HG03196 (cell line): ENCODE data around the gene SRMS.

Source experiments
- ATAC-seq: cut with Tn5 transposase; IDR thresholded peaks from one replicate; pipeline ENCODE4 v1.9.1; 2021; ENCODE audit not compliant: unreplicated experiment

Gene SRMS

DNA sequence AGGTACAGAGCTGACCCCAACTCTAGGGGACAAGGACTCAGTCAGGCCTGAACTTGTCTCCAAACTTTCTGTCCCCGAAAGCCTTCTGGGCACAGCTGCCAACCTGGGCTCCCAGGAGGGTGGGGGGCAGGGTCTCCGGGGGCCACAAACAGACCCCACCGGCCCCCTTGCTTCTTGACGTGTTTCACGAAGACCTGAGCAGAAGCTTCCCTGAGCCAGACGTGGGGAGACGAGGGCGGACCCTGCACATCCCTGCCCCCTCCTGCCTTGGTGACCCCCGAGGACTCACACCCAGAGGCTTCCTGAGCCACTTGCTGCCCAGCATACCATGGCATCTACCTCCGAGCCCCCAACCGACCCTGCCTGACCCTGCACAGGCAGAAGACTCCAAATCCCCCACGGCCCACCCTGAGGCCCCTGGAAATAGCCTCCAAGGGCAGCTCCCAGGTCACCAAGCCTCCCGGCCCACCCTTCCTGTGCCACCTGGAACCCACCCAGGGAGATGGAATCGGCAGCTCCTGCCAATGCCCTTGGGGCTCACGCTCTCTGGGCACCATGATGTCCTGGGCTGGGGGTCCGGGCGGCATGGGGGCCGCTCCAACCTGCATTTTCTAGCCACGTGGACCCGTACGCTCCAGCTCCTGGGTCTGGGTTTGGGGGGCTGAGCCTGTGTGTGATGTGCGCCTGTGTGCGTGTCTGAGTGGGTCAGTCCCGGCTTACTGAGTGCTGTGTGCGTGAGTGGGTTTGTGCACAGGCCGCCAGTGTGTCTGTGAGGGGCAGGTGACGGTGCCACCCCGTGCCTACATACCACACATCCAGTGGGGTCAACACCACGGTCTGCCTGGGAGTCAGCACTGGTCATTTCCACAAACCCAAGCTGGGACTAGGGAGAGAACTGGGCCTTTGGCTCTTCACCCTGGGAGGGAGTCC, 7.8 kb downstream of the SRMS start:
- no peak for ATAC-seq

DNA sequence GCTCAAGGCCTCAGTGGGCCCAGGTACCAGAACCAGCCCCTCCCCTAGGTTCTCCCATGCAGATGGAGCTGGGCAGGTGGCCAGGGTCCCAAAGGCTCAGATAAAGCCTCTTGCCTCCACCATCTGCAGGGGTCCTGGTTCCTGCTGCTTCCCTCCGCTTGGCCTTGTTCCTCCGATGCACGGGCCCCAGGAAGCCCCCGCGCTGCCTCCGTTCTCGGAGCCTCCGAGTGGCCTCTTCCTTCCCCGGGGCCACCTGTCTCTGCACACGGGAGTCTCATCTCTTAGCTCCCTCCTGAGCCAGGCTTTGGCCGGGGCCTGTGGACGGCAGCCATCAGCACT, 8.5 kb downstream of the SRMS start:
- ATAC-seq = no peak

DNA sequence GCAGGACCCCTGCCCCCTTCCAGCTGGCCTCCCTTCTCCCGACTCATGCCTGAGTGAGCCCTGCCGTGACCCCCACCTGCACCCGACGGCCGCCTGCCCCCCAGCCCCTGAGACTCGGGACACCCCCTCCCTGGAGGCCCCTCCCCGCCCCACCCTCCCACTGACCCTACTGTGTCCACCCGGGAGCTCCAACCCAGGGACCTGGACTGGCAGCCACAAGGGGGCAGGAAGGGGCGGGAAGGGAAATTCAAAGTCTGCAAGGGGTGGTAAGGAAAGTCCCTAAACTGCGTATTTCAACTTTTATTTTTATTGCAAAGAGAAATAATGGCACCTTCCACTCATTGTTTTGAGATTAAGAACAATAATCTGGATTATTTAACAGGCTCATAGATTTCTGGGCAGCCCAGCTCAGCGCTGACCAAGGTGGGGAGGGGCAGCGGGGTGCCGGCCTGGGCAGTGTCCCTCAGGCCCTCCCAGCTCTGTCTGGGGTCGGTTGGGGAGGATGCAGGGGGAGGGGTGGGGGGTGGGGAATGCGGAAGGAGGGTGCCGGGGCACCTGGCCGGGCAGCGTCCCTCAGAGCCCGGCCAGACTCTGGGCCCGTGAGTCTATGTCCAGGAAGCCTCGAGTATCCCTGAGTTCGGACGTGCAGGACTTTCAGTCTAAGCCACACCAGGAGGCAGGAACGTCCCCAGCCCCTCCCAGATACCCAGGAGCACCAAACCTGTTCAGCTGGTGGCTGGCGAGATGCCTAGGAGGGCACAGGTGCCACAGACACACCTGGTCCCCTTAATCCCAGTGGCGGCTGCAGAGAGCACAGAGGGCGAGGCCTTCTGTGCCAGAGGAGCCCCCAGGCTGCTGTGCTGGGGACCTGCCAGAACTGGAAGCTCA, 9.1 kb downstream of the SRMS start:
- no peak for ATAC-seq

DNA sequence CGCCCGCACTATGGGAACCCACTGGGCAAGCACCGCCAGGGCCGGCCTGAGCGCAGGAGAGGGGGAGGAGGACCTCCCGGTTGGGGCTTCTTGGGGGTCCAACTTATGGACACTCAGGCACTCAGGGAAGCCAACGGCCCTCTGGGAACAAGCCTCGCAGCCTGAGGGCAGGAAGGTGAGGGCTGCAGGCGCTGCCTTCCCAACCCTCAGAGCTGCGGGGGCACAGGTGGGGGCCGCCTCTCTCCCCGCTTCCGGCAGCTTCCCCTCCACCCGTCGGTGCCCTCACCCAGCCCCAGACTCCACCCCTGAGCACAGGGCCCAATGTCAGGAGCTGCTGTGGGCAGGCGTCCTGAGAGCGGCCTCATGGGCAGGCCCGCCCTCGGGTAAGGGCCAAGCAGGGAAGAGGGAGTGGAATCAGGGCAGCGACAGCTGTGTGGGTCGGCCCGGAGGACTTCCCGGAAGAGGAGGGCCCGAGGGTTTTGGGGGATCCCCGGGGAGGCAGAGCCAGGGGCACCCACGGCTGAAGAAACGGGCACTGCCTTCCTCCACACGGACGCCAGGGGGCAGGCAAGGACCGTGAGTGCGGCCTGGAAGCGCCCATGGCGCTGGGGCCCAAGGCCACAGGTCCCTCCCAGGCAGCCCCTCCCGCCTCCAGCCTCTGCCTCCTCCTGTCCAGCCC, 9.9 kb downstream of the SRMS start:
- peak; percentile 78 for ATAC-seq

DNA sequence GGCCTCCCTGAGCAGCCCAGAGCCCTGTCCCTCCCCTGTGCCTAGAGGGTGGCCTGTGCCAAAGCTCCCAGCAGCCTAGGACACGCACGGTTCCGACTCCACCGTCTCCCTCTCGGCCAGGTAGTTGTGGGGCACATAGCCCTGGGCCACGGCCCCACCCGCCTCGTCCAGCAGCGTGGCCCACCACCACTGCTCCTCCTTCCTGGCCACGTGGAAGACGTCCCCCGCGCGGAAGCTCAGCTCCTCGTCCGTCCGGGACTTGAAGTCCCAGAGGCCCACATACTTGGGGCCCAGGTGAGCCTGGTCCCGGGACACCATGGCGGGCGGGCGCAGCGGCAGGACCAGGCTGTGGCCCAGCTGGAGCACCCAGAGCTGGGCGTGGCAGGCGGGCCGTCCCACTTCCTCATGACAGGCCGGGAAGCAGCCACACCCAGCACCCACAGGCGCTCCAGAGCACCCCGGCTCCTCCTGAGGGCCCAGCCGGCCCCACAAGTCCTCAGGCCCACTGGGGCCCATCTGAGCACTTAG, 10.5 kb downstream of the SRMS start, which contains the start of gene PTK6:
TSS of gene PTK6 (minus strand) at position 380 of the 528 bp plus-strand sequence. CDS start at position 318, 62 bp downstream.
- peak; percentile 7 for ATAC-seq

DNA sequence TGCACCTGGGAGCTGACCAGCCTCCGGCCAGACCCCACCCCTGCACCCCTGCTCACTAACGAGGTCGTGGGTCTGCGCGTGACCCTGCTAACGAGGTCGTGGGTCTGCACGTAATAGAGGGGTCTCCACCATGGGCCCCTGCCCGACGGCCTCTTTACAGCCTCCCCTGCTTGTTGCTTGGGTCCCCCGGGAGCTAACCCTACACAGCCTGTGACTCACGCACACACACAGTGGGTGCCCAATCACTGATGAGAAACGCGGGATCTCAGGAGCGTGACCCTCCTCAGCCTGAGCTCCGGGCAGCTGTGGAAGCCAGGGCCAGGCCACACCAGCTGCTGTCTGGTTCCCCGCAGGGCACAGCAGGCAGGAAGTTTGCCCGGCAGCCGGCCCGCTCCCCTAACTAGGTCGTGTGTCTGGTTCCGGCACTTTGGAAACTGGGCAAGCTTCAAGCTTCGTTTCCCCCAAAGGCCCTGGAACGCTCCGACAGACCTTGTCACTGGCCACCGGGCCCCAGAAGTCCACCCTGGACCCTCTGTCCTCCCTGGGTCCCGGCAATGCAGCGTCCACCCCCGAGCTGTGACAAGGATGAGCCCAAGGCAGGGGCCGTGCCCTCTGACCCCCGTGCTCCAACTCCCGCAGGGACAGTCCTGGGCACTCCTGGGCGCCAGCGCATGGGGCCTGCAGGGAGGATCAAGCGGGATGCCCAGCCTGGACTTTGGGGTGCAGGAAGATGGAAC, 11.1 kb downstream of the SRMS start:
- no peak for ATAC-seq

DNA sequence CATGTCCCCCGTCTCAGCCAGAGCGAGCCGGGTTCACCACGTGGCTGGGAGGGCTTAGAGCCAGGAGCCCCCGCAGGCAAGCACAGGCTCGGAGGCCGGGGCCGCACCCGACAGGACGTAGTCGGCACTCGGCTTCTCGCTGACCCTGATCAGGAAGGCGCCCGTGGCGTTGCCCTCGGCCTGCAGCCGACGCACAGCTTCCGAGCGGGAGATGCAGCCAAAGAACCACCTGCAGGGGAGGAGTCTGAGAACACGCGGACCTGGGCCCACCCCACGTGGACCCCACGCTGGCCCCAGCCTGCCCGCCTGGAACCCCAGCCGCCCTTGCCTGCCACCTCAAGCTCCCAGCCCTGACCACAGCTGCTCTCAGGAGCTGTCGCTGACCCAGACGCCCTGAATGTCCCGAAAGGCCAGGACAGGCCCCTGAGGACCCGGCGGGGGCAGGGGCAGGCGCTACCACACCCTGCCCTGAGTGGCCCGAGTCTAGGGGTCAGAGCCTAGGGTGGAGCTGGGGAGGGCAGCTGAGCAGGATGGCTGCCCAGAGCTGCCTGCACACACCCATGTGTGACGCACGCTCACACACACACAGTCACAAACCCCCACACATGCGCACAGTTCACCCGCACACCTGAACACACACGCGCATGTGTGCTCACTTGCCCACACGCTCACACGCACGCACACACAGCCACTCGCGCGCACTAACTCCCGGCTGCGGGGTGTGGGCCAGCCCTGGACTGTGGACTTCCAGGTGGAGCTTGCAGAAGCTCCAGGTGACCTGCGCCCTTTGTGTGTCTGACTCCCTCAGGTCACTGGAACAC, 12.5 kb downstream of the SRMS start:
- ATAC-seq = no peak

DNA sequence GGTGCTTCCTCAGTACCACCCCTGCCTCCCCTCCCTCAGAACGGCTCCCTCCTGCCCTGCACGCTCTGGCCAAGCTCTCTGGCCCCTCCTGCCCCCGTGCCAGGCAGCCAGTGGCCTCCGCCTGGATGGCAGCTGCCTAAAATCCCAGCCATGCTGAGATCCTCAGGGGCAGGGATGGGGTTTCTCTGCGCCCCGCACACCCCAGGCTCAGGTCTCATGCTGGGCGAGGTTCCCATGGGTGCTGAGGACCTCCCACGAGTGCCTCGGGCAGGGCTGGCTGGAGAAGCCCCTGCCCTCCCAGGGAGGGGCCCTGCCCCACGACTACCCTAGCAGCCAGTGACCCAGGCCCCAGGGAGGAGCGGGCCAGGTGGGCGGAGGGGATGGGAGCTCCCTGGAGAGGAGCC, 13.1 kb downstream of the SRMS start:
- ATAC-seq = no peak

DNA sequence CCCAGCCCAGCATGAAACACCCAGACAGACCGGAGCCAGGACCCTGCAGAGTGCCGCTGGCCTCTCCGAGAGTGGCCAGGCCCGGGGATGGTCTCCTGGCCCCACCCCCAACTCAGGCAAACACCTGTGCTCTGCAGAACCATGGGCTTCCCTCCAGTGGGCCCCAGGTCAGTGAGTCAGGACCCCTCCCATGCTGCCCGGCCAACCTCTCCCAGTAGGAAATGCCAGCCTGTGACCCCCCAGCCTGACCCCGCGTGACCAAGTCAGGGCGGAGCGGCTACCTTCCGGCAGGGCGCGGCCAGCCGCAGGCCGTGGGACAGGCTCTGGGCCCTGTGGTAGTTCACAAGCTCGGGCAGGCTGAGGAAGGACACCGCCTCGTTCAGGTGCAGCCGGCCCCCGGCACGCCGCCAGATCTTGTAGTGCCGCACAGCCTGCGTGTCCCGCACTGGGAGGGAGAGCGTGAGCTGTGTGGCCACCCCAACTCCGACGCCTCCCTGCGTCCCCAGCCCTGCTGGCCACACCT, 13.6 kb downstream of the SRMS start:
- ATAC-seq = no peak

DNA sequence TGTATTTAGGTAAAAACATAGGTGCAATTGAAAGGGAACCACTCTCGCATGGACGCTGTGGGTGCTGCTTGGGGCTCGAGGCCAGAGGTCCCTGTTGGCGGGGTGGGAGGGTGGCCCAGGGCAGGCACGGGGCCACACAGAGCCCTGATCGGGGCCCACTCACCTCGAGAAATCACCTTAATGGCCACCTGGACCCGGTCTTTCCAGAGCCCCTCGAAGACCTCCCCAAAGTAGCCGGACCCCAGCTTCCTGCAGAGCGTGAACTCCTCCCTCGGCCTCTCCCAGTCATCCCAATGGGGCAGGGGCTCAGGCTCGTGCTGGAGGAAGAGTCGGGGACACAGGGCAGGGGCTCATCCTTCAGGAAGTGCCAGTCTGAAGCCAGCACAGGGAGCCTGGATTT, 14.2 kb downstream of the SRMS start:
- ATAC-seq = no peak

DNA sequence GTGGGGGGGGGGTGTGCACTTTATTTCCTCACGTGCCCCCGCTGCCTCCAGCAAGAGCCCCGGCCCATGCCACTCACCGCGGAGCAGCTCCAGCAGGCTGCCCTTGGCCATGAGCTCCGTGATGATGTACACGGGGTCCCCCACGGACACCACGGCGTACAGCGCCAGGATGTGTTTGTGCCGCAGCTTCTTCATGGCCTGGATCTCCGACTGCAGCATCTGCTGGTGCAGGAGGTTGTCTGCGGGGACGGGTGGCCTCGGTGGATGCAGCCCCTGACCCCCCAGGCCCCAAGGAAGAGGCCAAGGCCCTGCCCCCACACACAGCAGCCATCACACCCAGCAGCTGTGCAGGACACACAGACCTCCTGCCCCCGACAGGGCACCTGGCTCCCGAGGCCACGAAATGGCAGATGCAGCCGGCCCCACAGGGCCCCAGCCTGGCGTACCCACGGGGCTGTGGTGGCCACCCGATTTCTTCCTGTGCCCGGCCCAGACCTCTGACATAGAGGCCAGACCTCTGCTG, 15.0 kb downstream of the SRMS start:
- ATAC-seq = no peak

DNA sequence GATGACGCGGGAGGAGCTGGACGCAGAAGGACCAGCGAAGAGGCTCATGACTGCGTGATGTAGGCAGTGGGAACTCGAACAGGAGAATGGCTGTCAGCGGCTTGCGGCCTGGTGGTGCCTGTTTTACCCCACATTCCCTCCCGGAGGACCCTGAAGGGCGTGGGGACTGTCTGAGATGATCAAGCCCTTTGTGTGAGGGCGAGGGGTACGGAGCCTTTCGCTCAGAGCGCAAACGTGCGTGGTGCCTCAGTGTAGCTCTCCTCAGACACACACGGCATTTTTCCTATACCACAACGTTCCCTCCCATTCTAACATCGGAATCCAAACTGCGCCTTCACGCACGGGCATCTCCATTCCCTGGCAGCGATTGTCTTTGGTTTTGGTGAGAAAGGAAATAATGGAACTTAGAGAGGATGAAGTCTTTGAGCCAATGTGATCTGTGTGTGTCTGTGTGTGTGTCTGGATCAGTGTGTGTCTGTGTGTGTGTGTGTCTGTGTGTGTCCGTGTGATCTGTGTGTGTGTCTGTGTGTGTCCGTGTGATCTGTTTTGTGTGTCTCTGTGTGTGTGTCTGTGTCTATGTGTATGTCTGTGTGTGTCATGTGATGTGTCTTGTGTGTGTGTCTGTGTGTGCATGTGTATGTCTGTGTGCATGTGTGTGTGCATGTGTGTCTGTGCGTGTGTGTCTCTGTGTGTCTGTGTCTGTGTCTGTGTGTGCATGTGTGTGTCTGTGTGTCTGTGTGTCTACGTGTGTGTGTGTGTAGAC, 15.7 kb downstream of the SRMS start:
- ATAC-seq = no peak

DNA sequence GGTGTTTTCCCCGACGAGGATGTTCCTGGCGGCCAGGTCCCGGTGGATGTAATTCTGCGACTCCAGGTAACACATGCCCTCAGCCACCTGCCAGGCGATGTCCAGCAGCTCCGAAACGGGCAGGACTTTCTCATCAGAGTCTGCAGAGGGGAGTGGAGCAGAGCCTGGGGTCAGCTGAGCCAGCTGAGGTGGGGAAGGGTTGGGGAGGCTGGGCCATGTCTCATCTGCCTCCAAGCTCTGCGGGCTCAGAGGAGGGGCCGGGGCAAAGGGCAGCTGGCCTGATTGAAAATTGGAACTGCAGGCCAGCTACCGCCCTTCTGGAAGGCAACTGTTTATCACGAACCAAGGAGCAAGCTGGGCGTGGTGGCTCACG, 16.8 kb downstream of the SRMS start:
- no peak for ATAC-seq

DNA sequence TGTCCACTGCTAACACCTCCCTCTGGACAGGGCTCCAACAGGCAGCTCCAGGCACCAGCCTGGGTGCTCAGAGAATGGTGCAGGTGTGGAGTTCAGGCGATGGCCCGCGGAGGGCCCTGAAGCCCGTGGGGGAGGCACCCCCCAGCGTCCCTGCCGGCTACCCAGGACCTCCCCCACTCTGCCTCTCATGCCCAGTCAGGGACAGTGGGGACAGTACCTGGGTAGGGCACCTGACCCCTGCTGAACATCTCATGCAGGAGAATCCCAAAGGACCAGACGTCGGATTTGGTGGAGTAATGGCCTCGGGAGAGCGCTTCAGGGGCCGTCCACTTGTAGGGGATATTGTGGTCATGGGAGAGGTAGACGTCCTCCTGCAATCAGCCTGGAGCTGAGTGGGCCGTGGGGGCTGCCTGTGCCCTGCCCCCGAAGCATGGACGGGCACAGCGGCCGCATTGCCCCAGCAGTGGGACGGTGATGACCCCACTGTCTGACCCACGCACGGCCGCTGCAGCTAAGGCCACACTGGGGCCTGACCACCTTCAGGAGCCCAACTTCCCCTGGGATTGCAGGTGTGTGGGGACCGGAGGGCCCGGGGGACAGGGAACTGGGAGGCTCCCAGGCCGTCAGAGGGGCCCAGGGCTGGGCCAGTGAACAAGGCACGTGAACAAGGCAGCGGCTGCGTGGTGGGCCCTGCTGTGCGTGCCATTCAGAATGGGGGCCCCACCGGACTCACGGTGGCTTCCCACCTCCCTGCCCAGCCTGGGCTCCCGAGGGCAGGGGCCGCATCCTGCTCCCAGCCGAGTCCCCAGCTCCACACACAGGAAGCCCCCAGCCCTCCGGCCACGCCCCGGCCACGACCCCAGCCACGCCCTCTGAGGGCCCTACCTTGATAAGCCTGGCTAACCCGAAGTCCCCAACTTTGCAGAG, 17.4 kb downstream of the SRMS start:
- ATAC-seq = no peak

DNA sequence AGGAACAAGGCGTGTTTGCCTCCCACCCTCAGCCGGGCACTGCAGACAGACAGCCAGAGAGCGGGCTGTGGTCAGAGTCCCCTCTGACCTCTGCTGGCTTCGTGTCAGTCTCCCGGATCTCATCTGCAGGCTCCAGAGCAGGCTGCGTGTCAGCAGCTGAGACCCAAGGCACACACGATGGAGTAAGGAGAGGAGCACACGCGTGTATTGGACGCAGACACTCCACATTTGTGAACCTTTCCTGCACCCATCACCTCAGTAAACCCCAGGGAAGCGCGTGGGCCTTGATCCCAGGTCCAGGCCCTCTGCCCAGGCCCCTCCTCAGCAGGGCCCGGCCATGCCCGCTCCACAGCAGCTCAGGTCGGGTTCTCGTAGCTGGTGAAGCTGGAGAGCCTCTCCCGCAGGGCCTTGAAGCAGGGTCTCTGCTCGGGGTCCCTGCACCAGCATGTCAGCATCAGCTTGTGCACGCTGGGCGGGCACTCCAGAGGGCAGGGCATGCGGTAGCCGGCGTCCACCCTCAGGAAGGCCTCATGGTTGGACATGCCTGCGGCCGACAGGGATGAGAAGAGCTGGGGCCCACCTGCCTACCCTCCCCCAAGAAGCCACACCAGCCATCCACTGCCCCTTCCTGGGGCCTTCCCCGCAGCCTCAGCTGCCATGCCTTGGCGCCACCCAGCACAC, 18.2 kb downstream of the SRMS start:
- no peak for ATAC-seq

DNA sequence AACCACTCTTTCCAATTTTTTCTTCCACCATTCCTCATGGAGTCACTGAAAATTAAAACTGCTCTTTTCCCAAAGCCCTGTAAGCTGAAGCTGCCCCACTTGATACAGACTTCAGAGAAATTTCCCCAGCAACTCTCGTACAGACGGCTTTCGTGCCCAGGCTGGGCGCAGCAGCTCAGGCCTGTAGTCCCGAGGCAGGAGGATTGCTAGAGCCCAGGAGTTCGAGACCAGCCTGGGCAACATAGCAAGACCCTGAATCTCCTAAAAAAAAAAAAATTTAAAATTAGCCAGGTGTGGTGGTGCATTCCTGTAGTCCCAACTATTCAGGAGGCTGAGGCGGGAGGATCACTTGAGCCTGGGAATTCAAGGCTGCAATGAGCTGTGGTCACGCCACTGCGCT, 20.4 kb downstream of the SRMS start:
- no peak for ATAC-seq

DNA sequence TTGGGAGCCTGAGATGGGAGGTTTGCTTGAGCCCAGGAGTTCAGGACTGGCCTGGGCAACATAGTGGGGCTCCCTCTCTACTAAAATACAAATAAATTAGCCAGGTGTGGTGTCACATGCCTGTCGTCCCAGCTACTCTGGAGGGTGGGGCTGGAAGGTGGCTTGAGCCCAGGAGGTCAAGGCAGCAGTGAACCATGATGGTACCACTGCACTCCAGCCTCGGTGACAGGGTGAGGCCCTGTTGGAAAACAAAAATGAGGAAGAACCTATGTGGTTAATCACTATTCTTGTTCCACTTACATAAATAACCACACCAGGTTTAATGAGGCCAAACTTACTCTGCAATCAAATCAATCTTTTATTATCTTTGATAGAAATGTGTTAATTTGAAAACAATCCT, 21.6 kb downstream of the SRMS start:
- no peak for ATAC-seq
